Activated CD4-positive, alpha-beta T cell treated with anti-CD3 and anti-CD28 coated beads for 24 hours (primary cell): Measurements from ENCODE around the gene IP6K1.
"Not testable (repeated sequence)": the region's sequence is repeated elsewhere in the genome, so short reads cannot be mapped to it uniquely, and the experiment has no call there.

Experiments used
- DNase-seq, 2 donors: peaks; one replicate each; pipeline ENCODE4 v3.0.0-alpha.2; 2020; ENCODE audit warnings: low read depth in 2 of 2

The IP6K1 gene

DNA sequence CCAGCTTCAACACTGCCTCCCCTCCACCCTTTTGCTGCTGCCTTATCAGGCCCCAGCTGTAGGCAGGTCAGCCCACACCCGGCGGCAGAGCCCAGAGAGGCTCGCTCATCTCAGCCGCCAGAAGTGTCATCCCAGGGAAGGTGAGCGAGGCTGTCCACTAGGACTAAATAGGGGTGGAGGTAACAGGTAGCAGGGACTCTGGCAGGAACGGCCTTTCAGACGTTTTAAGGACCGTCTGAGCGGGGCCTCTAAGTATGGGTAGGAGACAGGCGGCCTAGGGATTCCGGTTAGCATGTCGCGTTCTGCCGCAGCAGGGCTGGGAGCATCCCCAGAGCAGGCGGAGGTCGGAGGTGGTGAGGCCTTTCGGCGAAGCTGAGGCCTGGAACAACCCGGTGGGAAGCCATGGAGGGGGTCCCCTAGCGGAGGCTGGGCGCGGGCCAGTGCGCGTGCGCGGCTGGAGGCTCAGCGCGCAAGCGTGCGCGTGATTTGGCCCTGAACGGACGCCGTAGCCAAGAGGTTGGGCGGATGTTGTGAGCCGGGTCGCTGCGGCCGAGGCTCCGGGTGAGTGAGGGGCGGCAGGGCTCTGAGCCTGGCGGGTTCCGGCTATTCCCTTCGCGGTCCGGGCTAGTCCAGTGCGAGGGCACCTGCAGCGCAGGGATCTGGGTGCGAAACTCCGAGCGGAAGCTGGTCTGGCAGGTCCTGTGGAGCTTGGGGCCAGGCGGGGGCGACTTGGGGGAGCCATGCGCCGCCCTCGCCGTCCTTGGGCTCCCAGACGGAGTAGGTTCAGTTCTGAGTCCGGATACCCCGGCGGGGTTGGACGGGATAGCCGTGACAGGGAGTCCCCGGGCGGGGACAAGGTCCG lies 97.1 kb downstream of the IP6K1 start, which contains the start of the genes MST1 and RNF123:
Gene MST1, minus strand, starts transcription at position 429 of the 862 bp plus-strand sequence. CDS start 783 bp downstream, outside the sequence.
Gene RNF123, plus strand, starts transcription at position 512 of the 862 bp plus-strand sequence. CDS start 1,609 bp downstream, outside the sequence.
- peak; percentile 87 to 90 for DNase-seq

DNA sequence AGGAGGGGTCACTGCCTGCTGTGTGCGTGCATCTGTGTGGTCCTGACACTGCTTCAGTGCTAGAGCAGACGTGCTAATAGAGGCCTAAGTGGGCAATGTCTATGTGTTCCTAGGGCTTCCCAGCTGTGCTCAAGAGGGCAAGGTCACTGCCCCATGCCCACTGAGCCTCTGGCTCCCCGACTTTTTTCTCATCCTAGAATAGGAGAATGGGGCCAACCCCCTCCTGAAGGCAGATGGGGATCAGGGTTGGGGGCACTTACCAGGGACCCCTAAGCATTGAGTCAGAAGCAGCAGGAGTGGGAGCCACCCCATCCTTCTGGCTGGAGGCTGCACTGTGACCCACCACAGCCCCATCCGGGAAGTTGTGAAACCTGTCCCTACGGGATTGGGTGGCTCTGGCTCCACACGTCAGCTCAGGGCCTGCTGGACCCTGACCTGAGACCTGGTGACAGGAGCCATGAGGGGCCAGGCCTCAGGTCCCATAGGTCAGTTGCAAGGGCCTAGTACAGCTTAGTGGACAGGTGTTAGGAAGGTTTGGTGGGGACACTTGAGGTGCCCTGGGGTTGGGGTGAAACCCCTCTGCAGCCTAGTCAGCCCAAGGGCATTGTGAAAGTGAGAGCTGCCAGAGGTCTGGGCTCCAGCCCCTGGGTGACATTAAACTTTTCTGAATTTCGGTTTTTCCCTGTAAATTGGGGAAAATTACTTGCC lies 97.8 kb downstream of the IP6K1 start:
- DNase-seq, result not testable (repeated sequence)

DNA sequence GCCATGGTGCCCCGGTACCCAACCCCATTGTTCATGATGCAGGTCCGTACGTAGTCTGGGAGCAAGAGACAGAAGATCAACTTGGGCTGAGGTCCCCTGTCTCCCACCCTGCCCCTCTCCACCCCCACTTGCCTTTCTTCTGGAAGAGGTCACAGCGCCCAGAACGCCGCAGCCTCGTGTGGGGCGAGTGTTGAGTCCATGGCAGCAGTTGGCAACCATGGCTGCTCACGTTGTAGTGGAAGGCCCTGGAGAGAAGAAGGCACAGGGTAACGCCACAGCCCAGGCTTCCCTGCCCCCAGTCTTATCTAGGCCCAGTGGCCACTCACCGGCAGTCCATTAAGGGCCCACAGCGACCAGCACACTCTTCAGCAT lies 98.9 kb downstream of the IP6K1 start:
- not testable (repeated sequence) for DNase-seq

DNA sequence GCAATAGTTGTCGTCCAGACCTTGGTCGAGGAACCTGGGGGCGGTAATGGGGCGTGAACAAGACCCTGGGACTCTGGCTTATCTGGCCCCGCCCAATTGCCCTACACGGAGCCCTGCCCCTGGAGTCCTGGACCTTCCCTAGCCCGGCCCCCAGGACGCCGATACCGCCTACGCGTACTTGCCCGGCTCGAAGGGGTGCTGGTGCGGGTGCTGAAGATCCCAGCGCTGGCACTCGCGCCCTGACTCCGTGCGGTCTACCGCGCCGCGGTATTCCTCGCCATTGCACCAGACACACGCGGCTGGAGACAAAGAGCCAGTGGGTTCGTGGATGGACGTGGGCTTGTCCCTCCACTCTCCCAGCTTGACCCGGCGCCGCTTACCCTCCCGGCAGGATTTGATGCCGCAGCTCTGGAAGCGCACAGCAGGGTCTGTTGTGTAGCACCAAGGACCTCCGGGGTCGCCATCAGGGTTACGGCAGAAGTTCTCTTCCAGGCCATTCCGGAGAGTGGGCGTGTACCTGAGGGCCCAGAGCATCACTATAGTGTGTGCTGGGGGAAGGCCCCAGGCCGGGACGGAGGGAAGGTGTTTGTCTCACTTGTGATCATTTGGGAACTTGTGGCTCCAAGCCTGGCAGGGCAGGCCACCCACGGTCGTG lies 99.4 kb downstream of the IP6K1 start:
- DNase-seq, result peak in 1 of 2 donors; percentile 48

DNA sequence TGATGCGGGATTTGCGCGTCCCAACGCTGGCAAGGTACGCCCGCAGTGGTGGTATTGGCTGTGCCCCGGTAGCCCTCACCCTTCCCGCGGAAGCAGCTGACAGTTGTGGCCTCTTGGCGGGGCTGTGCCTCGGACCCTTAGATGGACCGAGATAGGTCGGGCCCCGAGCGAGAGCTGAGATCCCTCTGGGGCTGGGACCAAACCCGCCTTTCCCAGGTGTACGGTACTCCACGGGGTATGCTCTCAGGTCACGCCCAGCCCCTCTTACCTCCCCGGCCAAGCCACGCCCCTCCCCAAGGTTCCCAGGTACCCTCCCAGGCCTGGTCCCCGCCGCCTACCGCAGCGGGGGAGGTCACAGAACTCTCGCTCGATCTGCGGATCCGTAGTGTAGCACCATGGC lies 100.0 kb downstream of the IP6K1 start:
- not testable (repeated sequence) for DNase-seq

DNA sequence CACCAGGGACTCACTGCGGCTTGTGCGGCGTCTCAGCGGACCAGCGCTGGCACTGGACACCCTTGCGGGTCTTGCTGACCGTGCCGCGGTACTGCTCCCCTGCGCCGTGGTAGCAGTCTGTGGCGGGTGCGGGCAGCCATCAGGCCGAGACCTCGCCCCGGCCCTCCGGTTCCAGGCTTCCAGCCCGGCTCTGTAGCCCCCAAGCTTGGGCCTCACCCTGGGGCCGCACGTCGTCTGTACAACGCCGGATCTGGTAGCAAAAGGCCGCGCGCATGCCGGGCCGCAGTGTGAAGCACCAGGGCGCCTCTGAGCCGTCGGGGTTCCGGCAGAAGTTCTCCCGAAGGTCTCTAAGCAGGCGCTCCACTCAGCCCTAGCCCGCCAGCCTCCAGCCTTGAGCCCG lies 100.5 kb downstream of the IP6K1 start:
- not testable (repeated sequence) for DNase-seq

DNA sequence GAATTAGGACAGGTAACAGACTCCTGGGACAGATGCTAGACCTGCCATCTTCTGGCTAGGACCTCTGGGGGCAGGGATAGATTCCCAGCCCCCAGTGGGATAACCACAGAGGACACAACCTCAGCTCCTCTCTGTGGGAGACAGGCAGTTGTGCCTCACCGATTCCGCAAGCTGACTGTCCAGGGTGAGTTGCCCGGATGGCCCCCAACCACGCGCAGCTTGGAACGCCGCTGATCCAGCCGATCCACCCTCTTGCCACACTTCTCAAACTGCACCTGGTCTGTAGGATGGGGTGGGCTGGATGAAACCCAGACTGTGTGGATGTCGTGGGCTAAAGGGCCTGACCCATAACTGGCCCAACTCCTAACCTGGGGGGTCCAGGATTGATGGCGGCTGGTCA lies 101.2 kb downstream of the IP6K1 start:
- DNase-seq, result not testable (repeated sequence)

DNA sequence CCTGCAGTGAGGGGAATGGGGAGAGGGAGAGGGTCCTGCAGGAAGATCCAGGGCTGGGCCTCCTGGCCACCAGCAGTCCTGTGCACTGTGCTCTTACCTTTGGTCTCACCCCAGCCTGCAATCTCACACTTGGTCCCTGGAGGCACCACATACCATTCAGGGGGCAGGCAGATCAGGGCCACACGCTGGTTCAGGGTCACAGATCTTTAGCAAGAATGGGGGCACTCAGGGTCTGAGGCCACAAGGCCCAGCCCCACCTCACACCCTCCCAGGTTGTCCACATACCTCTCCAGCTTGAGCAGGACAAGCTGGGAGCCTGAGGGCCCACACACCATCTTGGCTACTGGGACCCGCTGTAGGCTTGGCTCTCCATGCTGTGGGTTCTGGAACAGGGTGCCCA lies 101.9 kb downstream of the IP6K1 start:
- not testable (repeated sequence) for DNase-seq

DNA sequence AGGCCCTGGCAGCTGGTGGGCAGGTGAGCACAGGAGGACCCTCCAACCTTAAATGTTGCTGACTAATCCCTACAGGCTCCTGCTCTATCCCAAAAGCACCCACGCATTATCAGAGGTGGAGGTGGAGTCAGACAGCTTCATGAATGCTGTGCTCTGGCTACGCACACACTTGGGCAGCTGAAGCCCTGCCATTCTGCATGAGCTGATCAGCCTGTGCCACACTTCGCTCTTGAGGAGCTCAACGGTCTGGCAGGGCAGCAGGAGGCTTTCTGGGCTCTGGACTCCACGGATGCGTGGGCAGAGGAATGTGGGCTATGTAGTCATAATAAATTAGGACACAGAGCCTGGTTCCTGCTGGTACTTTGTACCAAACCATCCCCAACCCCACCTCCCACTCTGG lies 103.2 kb downstream of the IP6K1 start:
- no peak for DNase-seq

DNA sequence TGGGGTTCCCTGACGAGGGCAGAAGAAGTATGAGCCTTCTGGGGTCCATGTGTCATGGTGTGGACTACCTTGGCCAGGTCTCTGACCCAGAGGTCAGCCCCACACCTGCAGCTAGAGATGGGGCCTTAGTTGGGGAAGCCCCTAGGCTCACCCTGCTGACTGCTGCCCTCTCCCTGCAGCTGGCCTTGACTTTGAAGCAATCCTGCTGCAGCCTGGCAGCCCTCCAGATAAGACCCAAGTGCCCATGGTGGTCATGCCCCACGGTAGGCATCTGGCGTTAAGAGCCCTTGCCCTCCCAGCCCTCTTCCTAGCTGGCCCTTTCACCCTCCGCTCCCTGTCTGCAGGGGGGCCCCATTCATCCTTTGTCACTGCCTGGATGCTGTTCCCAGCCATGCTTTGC lies 104.8 kb downstream of the IP6K1 start:
- DNase-seq, result no peak

DNA sequence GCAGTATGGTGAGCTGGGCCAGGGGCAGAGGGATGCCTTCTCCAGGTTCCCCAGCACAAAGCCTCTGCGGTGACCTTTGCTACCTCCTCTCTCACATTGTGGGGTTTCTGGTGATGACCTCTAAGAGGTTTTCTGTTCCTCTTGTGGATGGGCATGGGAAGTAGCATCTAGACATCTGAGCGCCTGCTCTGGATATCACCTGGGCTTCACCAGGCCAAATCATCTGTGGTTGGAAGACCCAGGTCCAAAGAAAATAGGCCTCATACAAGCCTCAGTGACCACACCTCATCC lies 105.2 kb downstream of the IP6K1 start:
- DNase-seq, result no peak

DNA sequence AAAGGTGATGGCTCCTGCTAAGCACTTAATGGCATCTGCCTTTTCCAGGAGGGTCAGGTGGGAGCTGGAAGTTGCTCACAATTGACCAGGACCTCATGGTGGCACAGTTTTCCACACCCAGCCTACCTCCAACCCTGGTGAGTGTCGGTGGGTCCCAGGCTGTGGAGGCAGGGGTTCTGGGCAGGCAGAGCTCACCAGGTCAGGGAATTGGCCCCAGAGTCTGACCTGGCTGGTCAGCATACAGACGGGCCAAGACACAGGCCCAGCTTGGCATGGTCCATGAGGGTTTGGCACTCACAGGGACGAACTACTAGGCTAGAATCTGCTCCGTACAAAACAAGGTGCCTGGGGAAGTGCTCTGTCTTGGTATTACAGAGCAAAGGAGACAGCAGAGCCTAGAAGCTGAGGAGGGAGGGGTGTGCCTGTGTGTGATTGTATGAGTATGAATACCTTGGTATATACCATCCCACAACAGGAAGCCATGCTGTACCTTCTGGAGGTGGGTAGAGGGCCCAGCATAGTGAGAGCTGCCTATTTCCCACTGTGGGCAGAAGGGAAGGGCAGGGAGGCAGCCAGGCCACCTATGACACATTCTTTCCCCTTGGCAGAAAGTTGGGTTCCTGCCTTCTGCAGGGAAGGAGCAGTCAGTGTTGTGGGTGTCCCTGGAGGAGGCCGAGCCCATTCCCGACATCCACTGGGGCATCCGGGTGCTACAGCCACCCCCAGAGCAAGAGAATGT lies 105.7 kb downstream of the IP6K1 start:
- DNase-seq, result no peak

DNA sequence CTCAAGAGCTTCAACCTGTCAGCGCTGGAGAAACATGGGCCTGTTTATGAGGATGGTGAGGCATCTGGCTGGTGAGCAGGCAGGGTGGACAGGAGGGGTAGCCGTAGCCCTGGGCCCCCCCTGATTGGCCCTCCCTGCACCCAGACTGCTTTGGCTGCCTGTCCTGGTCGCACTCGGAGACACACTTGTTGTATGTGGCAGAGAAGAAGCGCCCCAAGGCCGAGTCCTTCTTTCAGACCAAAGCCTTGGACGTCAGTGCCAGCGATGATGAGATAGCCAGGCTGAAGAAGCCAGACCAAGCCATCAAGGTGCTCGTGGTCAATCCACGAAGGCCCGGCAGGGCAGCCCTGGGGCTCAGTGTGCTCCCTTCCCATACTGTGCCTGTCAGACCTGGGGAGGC lies 110.4 kb downstream of the IP6K1 start:
- DNase-seq, result no peak

DNA sequence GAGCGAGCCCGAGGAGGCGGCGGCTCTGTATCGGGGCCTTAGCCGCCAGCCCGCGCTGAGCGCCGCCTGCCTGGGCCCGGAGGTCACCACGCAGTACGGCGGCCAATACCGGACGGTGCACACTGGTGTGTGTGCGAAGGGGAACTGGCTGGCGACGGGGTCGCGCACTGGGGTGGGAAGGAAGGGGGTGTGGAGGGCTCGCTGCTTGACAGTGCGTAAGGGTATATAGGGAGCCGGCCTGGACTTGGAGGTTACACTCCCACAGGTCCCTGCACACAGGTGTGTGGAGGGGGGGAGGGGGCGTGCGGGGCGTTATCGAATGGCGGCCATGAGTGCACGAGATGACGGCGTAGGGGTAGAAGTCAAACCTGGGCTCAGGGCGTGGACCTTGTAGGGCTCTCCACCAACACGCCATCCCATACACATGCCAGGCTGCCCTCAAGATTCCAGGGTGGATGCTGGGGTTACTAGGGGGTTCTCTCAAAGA lies 111.8 kb downstream of the IP6K1 start:
- peak in 1 of 2 donors; percentile 19 for DNase-seq
